Colonic mucosa (tissue), 4 donors: Measurements from ENCODE around the gene NTSR1. TPM values are rescaled to one million over a fixed set of nuclear protein-coding genes. Genes with fewer than 3 reads are reported as not detected.

Experiments
- DNase-seq: peaks from one replicate; pipeline ENCODE4 v3.0.0-alpha.2; 2020
- H3K27ac ChIP-seq: fragments of 200-600 bp; one replicate; pipeline ENCODE4 v1.8.0; 2021
- H3K27me3 ChIP-seq: fragments of 200-600 bp; one replicate; pipeline ENCODE4 v1.8.0; 2021
- H3K36me3 ChIP-seq: fragments of 200-600 bp; one replicate; pipeline ENCODE4 v1.8.0; 2021
- H3K4me1 ChIP-seq: fragments of 200-600 bp; one replicate; pipeline ENCODE4 v1.8.0; 2021; ENCODE audit warnings: mild to moderate bottlenecking
- H3K4me3 ChIP-seq: fragments of 200-600 bp; one replicate; pipeline ENCODE4 v1.8.0; 2021
- H3K9ac ChIP-seq, 2 donors: one replicate each; pipeline ENCODE4 v1.7.0; 2013; ENCODE audit warnings: control low read depth in 2 of 2, low read depth in 2 of 2, low read length in 2 of 2
- H3K9me3 ChIP-seq: fragments of 200-600 bp; one replicate; pipeline ENCODE4 v1.8.0; 2021
- CTCF ChIP-seq: fragments of 200-600 bp; IDR thresholded peaks from one replicate; pipeline ENCODE4 v1.8.0; 2022; ENCODE audit warnings: antibody characterized with exemption, mild to moderate bottlenecking
- intact Hi-C: fragments of 100-400 bp; cut with DNase I; formaldehyde crosslinking; loops from one replicate; pipeline ENCODE4 v1.14.1; 2022
- total RNA-seq, 2 donors: library from RNA; stranded (reverse); fragmentation: NEBNext Ultra II Directional in 1 of 2; extraction: Animal tissue kit (Norgen Biotek cat#: 25700) in 1 of 2; gene quantifications; one replicate each; pipeline ENCODE4 v1.2.1, GENCODE V29; 2021
- donor health status: healthy.
- donor health status: DM: no; HTN: no; CAD: no.
- donor health status: DM: no; HTN: no; CAD: no.

Gene NTSR1
- total RNA-seq, 2 donors from 2014 or later, result 0.05 to 2.9 TPM

GRCh38 chr20:62717933-62718332 lies 9.3 kb downstream of the NTSR1 start:
- H3K27me3 ChIP-seq, result no peaks in the 10 kb centered on the region
- no peak overlapping the region for H3K9ac ChIP-seq
- H3K27ac ChIP-seq, result no peak overlapping the region
- DNase-seq, result no peak
- TF ChIP-seq CTCF, result no peak
- no peaks in the 10 kb centered on the region for H3K4me1 ChIP-seq
- no peak overlapping the region for H3K4me3 ChIP-seq
- intact Hi-C loops, result no loop called here
- H3K9me3 ChIP-seq, result no peaks in the 10 kb centered on the region
- no peaks in the 10 kb centered on the region for H3K36me3 ChIP-seq

DNA sequence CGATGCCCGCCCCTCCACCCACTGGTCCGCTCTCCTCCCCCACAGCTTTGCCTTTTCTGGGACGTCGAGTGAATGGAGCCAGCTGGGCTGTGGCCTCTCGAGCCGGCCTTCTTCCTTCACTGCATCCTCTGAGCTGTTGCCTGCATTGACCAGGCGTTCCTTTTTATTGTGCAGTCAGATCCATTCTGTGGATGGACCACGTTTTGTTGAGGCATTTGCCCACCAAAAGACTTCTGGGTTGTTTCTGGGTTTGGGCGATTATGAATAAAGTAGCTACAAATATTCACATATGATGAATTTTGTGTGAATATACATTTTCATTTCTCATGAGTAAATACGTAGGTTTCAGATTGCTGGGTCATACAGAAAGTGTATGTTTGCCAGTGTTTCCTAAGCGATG lies 9.9 kb downstream of the NTSR1 start:
- Histone ChIP-seq H3K9me3 (no peaks in the 10 kb centered on the region), H3K27ac (no peak overlapping the region), H3K36me3 (no peaks in the 10 kb centered on the region), H3K9ac (no peak overlapping the region), H3K27me3 (no peaks in the 10 kb centered on the region), H3K4me1 (no peaks in the 10 kb centered on the region), H3K4me3 (no peak overlapping the region)
- DNase-seq, result no peak
- intact Hi-C loops, result no loop called here
- no peak for TF ChIP-seq CTCF

DNA sequence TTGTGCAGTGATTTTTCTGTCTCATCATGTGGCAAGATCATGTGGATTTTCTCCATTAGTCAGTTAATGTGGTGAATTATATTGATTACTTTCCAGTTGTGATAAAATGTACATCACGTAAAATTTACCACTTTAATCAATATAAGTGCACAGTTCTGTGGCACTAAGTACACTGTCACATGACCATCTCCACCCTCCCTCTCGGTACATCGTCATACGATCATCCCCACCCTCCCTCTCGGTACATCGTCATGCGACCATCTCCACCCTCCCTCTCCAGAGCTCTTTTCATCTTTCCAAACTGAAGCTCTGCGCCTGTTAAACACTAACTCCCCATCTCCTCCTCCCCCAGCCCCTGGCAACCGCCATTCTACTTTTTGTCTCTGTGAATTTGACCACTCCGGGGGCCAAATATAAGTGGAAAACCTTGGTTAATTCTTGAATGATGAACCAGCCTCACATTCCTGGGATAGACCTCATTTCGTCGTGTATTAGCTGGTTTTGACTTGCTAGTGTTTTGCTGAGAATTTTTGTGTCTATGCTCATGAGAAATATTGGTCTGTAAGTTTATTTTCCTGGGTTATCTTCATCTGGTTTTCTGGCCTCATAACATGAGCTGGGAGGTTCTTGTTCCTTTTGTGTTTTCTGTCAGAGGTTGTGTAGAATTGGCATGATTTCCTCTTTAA lies 10.8 kb downstream of the NTSR1 start:
- intact Hi-C loops, result no loop called here
- Histone ChIP-seq H3K9me3 (no peaks in the 10 kb centered on the region), H3K4me1 (no peaks in the 10 kb centered on the region), H3K9ac (no peak overlapping the region), H3K36me3 (no peaks in the 10 kb centered on the region), H3K4me3 (no peak overlapping the region), H3K27ac (no peak overlapping the region), H3K27me3 (no peaks in the 10 kb centered on the region)
- no peak for TF ChIP-seq CTCF
- no peak for DNase-seq

DNA sequence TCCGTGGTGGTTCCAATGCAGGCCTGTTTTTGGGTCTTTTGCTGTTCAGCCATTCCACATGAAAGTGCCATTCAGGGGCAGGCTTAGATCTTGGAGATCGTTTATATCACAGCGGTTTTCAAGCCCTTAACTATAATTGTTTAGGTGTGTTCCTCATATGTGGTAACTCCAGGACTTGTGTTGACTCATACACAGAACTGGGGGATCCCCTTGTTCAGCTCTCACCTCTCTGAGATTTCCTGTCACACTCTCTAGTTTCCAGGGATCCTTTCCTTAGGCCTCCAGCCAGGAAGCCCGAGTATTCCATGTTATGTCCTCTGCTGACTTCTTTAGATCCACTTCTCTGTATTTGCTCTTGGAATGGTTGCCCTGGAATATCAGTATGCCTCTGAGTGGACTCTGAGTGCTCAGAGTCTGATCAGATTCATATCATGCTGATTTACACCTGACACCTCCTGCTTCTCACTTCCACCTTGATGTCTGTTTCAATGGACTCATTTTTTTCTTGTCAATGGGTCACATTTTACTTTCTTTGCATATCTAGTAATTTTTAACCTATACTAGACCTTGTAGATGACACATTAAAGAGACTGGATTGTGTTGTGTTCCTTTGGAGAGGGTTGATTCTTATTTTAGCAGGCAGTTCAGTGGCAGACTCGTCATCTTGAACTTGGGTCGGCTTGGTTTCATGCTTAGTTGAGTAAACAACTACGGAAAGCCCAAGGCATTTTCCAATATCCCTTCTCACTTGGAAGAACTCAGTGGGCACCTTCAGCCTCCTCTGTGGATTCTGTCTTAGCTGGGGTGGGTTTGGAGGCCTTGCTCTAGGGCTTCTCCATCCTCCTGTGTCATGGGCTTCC lies 13.1 kb downstream of the NTSR1 start:
- no peaks in the 10 kb centered on the region for H3K27me3 ChIP-seq
- no peak overlapping the region for H3K27ac ChIP-seq
- H3K4me3 ChIP-seq, result no peak overlapping the region
- no peaks in the 10 kb centered on the region for H3K9me3 ChIP-seq
- intact Hi-C loops, result no loop called here
- H3K36me3 ChIP-seq, result no peaks in the 10 kb centered on the region
- no peak for TF ChIP-seq CTCF
- no peaks in the 10 kb centered on the region for H3K4me1 ChIP-seq
- no peak overlapping the region for H3K9ac ChIP-seq
- DNase-seq, result no peak

GRCh38 chr20:62722627-62723026 lies 14.0 kb downstream of the NTSR1 start:
- Histone ChIP-seq H3K4me1 (no peaks in the 10 kb centered on the region), H3K9ac (no peak overlapping the region), H3K27me3 (no peaks in the 10 kb centered on the region), H3K36me3 (no peaks in the 10 kb centered on the region), H3K27ac (no peak overlapping the region), H3K4me3 (no peak overlapping the region), H3K9me3 (no peaks in the 10 kb centered on the region)
- DNase-seq, result no peak
- no peak for TF ChIP-seq CTCF
- intact Hi-C loops, result no loop called here
